RCC 7860 (cell line): Measurements from ENCODE around the gene ANKRD36.
A peak's percentile ranks its signal among the peaks of the same experiment; 100 is the strongest.
"Not testable (repeated sequence)": the region's sequence is repeated elsewhere in the genome, so short reads cannot be mapped to it uniquely, and the experiment has no call there.

Experiments used
- DNase-seq: peaks from one replicate; pipeline ENCODE4 v3.0.0-alpha.2; 2015; ENCODE audit warnings: low spot score
- FAIRE-seq: peaks from 2 replicates; lab custom pipeline; 2012; peaks lifted over from hg19 to GRCh38; lab: Jason Lieb, UNC

The ANKRD36 gene

GRCh38 chr2:97113050-97113881 lies at the start of gene ANKRD36:
ANKRD36 (plus strand) TSS chr2:97113153; CDS start chr2:97113740, 587 bp downstream.
- FAIRE-seq: not testable (repeated sequence)
- DNase-seq: peak; percentile 56

- FAIRE-seq, DNase-seq: not testable (repeated sequence)
Observed at GRCh38 chr2:97066030-97066429, 46.9 kb upstream of the ANKRD36 start.

- no peak for DNase-seq
- FAIRE-seq: no peak
Observed at GRCh38 chr2:97067279-97068004, 45.5 kb upstream of the ANKRD36 start.

DNA sequence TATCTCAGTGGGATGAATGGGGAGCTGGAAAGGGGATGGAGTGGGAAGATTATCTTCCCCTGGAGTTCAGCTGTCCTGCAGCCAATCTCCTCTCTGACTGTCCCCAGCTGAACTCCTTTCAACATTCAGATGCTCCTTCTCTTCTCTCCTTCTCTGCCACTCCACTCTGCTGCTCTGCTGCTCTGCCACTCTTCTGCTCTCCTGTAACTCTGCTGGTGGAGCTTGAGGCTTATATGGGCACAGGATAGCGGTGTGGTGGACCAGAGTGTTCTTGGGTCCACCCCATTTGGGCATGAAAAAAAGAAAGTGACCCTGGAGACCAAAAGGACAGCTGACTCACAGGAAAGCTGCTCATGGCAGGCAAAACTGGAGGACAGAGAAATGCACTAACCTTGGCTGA lies 44.9 kb upstream of the ANKRD36 start:
- FAIRE-seq (no peak), DNase-seq (no peak)

GRCh38 chr2:97068722-97069121 lies 44.2 kb upstream of the ANKRD36 start:
- DNase-seq, FAIRE-seq: not testable (repeated sequence)

DNA sequence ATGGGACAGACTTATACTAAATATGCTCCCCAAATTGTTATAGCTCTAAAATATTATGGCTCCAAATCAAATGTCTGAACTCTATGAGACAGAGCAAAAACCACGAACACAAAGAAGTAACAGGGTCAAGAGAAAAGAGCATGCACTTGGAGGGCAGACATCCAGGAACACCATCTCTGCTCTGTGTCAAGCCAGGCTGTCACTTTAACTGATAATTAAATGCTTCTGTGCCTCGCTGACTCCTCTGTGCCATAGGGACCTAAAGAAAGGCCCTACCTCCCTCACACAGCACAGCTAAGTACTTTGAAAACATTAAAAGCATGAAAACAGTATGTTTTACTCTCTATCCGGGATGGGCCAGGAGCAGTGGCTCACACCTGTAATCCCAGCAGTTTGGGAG lies 42.0 kb upstream of the ANKRD36 start:
- FAIRE-seq, DNase-seq: not testable (repeated sequence)

DNA sequence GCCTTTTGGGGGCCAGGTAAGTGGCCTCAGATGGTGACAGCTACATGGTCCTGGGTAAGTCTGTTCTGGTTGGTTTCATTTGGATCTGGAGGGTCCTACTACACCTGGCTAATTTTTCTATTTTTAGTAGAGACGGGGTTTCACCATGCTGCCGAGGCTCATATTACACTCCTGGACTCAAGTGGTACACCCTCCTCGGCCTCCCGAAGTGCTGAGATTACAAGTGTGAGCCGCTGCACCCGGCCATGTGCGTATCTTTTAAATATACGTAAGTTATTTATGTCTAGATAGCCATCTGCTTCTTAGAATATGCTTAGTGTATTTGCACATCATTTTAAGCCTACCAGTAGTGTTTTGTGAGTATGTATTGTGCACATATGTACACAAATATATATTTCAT lies 35.7 kb upstream of the ANKRD36 start:
- FAIRE-seq, DNase-seq: not testable (repeated sequence)

DNA sequence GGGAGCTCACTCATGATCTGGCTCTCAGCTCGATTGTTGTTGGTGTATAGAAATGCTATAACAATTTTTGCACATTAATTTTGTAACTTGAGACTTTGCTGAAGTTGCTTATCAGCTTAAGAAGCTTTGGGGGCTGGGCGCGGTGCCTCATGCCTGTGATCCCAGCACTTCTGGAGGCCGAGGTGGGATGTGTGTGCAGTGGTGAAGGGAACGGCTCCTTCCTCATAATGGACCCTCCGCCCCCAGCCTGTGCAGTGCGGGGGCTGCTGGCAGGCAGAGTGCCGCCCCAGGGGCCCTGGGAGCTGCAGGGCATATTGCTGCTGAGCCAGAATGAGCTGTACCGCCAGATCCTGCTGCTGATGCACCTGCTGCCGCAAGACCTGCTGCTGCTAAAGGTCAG lies 32.1 kb upstream of the ANKRD36 start:
- not testable (repeated sequence) for DNase-seq, FAIRE-seq

GRCh38 chr2:97082206-97082605 lies 30.7 kb upstream of the ANKRD36 start:
- not testable (repeated sequence) for FAIRE-seq, DNase-seq

GRCh38 chr2:97083516-97083915 lies 29.4 kb upstream of the ANKRD36 start:
- not testable (repeated sequence) for FAIRE-seq

DNA sequence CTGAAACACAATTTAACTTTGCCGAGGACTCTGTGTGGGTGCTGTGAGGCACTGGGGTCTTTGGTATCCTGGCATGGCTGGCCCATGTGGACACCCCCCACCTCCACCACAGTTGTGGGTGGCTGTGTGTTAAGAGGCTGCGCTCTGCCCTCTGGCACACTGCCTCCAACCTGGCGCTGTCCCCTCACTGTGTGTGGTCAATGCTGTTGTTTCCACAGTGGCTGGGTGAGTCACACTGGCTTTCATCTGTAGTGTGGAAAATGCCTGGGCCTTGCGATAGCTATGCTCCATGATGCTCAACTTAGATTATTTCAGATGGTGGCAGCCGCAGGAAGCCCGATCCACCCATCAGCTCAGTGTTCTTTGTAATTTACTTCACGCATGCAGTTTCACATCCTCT lies 27.9 kb upstream of the ANKRD36 start:
- not testable (repeated sequence) for DNase-seq, FAIRE-seq

More at GRCh38 chr2:97083516-97083915, 29.4 kb upstream of the ANKRD36 start:
- DNase-seq: not testable (repeated sequence)

GRCh38 chr2:97088706-97089105 lies 24.2 kb upstream of the ANKRD36 start:
- DNase-seq, FAIRE-seq: not testable (repeated sequence)

DNA sequence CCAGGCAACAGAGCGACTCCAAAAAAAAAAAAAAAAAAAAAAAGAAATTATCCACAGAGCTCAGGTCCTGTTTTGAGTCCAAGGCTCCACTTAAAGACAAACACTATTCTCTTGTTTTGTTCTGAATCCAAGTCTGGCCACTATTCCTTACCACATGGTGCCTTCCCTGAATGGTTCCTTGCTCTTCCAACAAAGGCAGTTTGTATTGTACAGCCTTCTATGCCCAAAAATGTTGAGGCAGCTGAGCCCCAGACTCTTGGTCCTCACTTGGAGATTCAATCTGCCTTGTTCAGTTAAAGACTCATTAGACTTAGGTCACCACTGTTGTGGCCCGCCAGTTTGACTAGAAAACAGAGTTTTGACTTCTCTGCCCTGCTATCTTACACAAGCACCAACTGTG lies 20.0 kb upstream of the ANKRD36 start:
- FAIRE-seq, DNase-seq: not testable (repeated sequence)

DNA sequence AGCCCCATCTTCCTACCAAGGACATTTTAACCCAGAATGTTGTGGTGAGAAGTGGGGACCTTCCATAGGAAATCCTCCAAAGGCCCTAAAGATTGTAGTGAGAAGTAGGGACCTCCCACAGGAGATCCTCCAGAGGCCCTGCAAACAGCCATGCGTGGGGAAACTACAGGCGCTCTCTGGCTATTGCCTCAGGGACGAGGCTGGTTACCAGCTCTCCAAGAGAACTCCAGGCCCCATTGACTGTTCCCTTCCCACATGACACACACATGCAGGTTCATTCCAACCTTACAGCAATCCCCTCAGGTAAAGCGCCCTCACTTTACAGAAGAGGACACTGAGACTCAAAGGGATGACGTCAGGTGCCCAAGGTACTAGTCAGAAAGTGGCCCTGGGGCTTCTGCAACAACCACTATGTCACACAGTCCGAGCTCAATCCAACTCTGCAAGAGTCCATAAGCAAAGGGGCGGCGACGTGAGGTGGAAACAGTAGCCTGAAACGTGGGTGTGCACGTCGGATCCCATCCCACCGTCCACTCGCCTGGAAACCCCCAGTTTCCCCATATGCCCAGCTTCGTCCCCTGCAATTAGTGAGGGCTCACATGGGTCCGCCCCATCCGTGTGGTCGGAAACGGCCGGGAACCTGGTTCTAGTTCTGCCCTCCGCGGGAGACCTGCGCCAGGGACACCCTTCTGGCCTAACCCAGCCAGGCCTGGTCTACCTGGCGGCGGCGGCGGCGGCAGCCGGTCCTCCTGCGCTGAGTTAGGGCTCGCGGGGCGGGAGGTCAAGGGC lies 18.8 kb upstream of the ANKRD36 start:
- not testable (repeated sequence) for DNase-seq, FAIRE-seq

DNA sequence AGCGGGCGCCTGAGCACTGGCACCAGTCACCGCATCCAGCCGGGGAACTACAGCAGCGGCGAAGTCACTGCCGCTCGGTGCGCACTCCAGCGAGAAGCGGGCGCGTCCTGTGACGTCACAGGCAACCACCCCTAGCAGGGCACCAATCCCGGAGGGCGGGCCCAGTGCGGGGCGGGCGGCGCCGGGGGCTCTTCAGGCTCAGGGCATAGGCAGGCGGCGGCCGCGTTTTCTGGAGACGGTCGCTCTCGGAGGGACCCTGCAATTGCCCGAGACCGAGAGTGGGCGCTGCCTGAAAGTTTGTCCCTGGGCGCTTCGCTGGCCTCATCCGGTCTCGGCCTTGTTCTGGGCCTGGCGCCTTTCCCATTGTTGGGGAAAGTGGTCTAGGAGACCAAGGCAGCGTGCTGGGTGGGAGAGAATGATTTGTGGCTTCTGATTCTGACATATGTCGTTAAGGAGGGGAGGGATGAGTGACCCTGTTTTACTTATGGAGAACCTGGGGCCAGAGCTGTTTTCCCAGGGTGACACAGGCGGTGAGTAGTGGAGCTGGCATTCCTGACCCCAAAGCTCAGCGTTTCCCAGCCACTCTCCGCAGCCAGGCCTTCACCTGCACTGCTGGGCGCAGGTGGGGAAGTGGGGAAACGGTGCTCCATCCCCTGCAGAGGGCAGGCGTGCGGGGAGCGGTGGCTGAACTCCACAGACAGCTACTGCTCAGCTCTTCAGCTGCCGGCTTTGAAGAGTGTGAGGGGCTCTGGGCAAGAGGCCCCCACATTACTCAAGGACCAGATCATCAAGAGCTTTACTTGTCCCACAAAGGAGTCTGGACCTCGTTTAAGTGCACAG lies 18.0 kb upstream of the ANKRD36 start, which contains the start of gene FAHD2B:
TSS of gene FAHD2B (minus strand) at position 111 of the 840 bp plus-strand sequence. CDS start 3,176 bp downstream, outside the sequence.
- not testable (repeated sequence) for FAIRE-seq
- DNase-seq: peak; percentile 40

DNA sequence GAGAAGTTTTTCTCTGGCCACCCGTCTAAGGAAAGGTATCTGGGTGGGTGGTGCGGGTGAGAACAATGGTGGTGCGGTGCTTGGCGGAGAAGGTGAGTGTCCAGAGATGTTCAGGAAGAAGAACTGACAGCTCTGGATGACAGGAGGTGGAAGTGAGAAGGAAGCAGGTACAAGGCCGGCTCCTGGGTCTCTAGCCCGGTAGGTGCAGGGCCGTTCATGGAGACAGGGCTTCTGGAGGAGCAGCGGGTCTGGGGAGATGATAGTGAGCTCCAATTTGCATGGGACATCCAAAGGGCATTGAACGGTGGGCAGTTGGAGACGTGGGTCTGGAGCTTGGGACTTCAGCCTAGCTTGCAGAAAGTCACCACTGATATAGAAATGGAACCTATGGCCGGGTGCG lies 17.3 kb upstream of the ANKRD36 start:
- no peak for FAIRE-seq
- DNase-seq: no peak

DNA sequence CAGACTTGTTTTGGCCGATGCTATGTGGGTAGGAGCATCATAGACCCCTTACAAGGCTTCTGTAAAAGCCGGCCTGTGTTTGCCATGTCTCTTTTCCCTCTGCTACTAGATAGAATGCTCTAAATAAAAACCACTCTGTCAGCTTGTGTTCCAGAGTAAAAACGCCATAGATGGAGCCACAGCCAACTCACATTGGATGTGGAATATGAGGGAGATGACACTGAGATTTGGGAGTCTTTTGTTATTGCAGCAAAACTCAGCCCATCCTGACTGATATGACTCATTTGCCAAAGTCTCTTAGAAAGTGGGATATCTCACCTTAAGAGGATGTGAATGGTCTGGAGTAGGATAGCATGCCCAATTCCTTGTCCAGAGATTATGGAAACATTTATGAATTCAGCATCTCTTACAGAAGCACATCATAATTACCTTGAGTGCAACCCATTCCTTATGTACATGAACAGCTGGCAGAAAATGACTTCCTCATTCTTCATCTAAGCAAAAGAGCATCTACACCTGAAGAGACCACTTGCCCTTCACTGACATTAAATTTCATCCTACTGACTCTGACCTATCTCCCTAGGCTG lies 14.1 kb upstream of the ANKRD36 start:
- DNase-seq, FAIRE-seq: not testable (repeated sequence)

DNA sequence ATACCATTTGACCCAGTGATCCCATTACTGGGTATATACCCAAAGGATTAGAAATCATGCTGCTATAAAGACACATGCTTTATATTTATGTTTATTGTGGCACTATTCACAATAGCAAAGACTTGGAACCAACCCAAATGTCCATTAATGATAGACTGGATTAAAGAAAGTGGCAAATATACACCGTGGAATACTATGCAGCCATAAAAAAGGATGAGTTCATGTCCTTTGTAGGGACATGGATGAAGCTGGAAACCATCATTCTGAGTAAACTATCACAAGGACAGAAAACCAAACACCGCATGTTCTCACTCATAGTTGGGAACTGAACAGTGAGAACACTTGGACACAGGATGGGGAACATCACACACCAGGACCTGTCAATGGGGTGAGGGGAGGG lies 6.1 kb upstream of the ANKRD36 start:
- FAIRE-seq, DNase-seq: not testable (repeated sequence)

GRCh38 chr2:97111246-97111645 lies 1.7 kb upstream of the ANKRD36 start:
- not testable (repeated sequence) for FAIRE-seq, DNase-seq
